Left lung (tissue), 10 donors: Measurements from ENCODE around the gene MAST4. TPM values are rescaled to one million over a fixed set of nuclear protein-coding genes. Genes with fewer than 3 reads are reported as not detected.
A peak's percentile ranks its signal among the peaks of the same experiment; 100 is the strongest.

Source experiments
- ATAC-seq: fragments of 200-7000 bp; cut with Tn5 transposase; one replicate; pipeline ENCODE4 v1.9.1; 2020; ENCODE audit warnings: moderate library complexity
- DNase-seq, 4 donors: peaks; one replicate each; pipeline ENCODE4 v3.0.0-alpha.2; 2013 to 2020
- H3K27ac ChIP-seq, 2 donors: fragments of 200-600 bp; sonication (generic) in 1 of 2; one replicate each; pipeline versions ENCODE4 v1.5.0 to v1.8.0; 2020 to 2021
- H3K27me3 ChIP-seq, 2 donors: fragments of 200-600 bp; sonication (generic) in 1 of 2; one replicate each; pipeline versions ENCODE4 v1.5.0 to v1.8.0; 2020 to 2021
- H3K36me3 ChIP-seq, 2 donors: fragments of 200-600 bp; sonication (generic) in 1 of 2; one replicate each; pipeline versions ENCODE4 v1.5.0 to v1.8.0; 2020 to 2021
- H3K4me1 ChIP-seq, 2 donors: fragments of 200-600 bp; one replicate each; pipeline ENCODE4 v1.8.0; 2021
- H3K4me3 ChIP-seq, 2 donors: fragments of 200-600 bp; sonication (generic) in 1 of 2; one replicate each; pipeline versions ENCODE4 v1.5.0 to v1.8.0; 2020 to 2021; ENCODE audit warnings: mild to moderate bottlenecking in 1 of 2
- H3K9me3 ChIP-seq, 2 donors: fragments of 200-600 bp; sonication (generic) in 1 of 2; one replicate each; pipeline versions ENCODE4 v1.5.0 to v1.8.0; 2020 to 2021
- intact Hi-C, 2 donors: fragments of 100-400 bp; cut with DNase I; formaldehyde crosslinking; loops; one replicate each; pipeline versions ENCODE4 v1.11.2 to v1.14.2; 2022
- polyA plus RNA-seq, 6 donors: library from polyadenylated mRNA; unstranded; fragments of 120-200 nt; gene quantifications; one replicate each; pipeline ENCODE4 v1.2.1, GENCODE V29; 2013; ENCODE audit not compliant: insufficient read length in 6 of 6
- total RNA-seq, 2 donors: library from RNA; stranded (reverse); fragmentation: NEBNext Ultra II Directional; extraction: Animal tissue kit (Norgen Biotek cat#: 25700); gene quantifications; one replicate each; pipeline ENCODE4 v1.2.1, GENCODE V29; 2021
- TF ChIP-seq, protein P1 (sequence below), 2 donors: fragments of 200-600 bp; sonication (generic) in 1 of 2; IDR thresholded peaks; one replicate each; pipeline versions ENCODE4 v1.5.0 to v1.8.0; 2021; ENCODE audit warnings: antibody characterized with exemption in 2 of 2
- donor health status: DM: no; HTN: yes; CAD: no.
- donor health status: DM: no; HTN: no; CAD: no.

Gene MAST4
- total and polyA plus RNA-seq, 8 donors: 47.7 to 57.6 (median 53.0) TPM

DNA sequence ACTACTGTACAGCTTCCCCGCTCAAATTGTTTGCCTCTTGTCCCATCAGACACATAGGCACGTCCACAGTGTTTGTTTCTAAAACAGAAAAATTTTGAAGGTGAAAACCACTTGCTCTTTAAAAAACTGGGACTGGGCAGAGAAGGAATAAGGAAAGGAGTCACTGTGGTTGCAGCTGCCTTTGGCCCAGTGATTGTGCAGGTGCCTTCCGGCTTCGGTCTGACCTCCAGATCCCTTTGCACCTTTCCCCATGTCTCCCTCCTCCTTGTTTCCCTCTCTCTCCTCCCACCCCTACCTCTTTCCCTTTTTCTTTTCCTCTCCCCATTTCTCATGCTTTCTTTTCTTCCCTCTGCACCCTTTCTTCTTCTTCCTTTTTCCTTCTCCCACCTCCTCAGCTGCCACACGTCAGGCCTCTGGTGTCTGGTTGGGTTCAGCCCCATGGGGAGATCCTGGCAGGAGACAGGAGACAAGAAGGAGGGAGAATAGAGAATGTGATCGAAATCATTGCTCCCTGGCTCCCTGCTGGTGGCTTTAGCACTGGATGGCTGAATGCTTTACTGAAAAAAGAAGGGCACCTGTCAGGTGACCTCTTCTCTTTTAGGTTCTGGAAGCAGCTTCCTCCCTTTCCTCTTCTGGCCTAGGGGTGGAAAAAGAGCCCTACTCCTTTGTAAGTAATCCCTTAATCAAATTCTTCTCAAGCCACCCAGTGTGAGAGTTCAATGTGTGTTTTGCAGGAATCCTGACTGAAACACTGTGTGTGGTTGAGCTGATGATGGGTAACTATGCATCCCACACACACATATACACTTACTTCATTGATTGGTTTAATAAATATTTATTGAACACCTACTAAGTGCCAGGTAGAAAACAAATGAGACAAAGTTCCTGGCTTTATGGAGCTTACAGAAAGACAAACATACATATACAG lies 267.3 kb downstream of the MAST4 start:
- TF ChIP-seq, protein P1, sequence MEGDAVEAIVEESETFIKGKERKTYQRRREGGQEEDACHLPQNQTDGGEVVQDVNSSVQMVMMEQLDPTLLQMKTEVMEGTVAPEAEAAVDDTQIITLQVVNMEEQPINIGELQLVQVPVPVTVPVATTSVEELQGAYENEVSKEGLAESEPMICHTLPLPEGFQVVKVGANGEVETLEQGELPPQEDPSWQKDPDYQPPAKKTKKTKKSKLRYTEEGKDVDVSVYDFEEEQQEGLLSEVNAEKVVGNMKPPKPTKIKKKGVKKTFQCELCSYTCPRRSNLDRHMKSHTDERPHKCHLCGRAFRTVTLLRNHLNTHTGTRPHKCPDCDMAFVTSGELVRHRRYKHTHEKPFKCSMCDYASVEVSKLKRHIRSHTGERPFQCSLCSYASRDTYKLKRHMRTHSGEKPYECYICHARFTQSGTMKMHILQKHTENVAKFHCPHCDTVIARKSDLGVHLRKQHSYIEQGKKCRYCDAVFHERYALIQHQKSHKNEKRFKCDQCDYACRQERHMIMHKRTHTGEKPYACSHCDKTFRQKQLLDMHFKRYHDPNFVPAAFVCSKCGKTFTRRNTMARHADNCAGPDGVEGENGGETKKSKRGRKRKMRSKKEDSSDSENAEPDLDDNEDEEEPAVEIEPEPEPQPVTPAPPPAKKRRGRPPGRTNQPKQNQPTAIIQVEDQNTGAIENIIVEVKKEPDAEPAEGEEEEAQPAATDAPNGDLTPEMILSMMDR (IDR thresholded peaks at IDR 0.05): no peak
- ATAC-seq (no peak), DNase-seq (no peak)
- no peak overlapping the region for H3K27ac ChIP-seq
- intact Hi-C loops: no loop called here
- H3K4me1 ChIP-seq: peaks cover 0 to 4% of the 10 kb centered on the region in 2 donors
- no peaks in the 10 kb centered on the region for H3K36me3 ChIP-seq
- H3K27me3 ChIP-seq: no peaks in the 10 kb centered on the region
- H3K4me3 ChIP-seq: no peak overlapping the region
- H3K9me3 ChIP-seq: no peaks in the 10 kb centered on the region

DNA sequence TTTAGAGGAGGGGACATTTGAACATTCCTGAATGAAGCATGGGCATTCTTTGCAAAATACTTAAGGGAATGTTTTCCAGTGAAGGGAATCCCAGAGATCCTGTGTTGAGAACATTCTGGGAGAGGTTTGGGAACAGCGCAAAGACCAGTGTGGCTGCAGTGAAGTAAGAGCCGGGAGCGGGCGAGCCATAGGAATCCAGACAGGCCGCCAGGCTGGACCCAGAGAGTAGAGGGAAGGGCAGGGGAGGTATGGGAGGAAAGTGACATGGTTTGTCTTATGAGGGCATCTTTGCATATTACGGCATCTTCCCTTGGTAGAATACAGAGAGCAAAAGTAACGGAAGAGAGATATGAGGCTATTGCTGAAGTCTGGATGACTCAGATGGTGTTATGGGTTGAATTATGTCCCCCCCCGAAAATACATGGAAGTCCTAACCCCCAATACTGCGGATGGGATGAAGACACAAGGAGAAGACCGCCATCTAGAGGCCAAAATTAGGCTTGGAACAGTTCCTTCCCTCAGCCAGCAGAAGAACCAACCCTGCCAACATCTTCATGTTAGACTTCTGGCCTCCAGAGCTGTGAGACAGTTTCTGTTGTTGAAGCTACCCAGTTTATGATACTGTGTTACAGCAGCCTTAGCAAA lies 268.2 kb downstream of the MAST4 start:
- H3K9me3 ChIP-seq: no peaks in the 10 kb centered on the region
- no peak overlapping the region for H3K4me3 ChIP-seq
- TF ChIP-seq, protein P1 (IDR thresholded peaks at IDR 0.05): peak in 1 of 2 donors; percentile 51
- ATAC-seq: no peak
- no peak overlapping the region for H3K27ac ChIP-seq
- DNase-seq: no peak
- intact Hi-C loops: no loop called here
- H3K36me3 ChIP-seq: no peaks in the 10 kb centered on the region
- peaks cover 0 to 4% of the 10 kb centered on the region in 2 donors for H3K4me1 ChIP-seq
- H3K27me3 ChIP-seq: no peaks in the 10 kb centered on the region

DNA sequence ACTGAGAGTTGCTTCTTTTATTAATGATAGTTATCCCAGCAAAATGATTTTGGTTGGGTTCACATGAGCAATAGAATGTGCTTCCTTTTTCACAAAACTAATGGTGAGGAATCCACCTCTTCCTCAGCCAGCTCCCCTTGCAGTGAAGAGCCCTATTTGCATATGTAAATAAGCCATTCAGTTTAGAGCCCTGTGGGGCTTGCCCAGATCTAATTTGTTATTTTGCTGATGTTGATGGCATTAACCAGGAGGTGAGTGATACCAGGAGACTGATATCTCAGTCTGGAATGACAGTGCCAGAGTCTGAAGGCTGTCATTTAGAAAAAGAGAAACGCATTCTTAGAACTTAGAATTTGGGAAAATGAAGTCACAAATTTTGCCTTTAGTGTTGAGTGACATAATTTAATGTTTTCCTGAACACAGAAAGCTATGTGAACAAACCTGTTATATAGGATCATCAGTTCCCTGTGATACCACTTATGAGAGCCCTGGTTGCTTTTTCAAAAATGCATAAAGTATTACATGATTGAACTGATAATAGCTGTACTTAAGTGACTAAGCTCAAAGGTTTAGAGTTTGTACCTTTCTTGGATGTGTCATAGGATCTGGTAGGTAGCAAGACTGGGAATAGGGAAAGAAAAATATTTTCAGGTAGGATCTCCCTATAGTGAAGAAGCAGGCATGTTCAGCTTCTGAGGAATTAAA lies 271.6 kb downstream of the MAST4 start:
- no peak overlapping the region for H3K27ac ChIP-seq
- no peak for DNase-seq
- H3K27me3 ChIP-seq: no peaks in the 10 kb centered on the region
- peak; percentile 22 for ATAC-seq
- no peaks in the 10 kb centered on the region for H3K9me3 ChIP-seq
- H3K4me1 ChIP-seq: no peaks in the 10 kb centered on the region
- H3K4me3 ChIP-seq: no peak overlapping the region
- TF ChIP-seq, protein P1 (IDR thresholded peaks at IDR 0.05): no peak
- no peaks in the 10 kb centered on the region for H3K36me3 ChIP-seq
- intact Hi-C loops: no loop called here

DNA sequence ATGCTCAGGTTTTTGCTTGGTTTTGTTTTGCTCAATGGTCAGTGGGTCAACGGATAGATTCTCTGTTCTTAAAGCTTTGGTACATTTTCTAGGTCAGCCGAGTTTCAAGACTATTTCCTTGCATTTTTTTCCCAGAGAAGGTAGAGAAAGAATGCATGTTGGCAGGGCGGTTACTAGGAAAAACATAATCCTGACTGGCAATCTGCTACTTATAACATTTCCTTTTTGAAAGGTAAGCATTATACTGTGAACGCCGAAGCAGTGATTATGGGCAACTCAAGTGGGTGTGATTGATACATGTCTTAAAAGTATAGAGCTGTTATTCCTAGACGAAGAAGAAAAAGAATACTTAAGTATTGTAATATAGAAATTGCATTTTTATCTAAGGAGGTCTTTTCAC lies 273.2 kb downstream of the MAST4 start:
- Histone ChIP-seq H3K27ac (no peak overlapping the region), H3K4me3 (no peak overlapping the region), H3K36me3 (no peaks in the 10 kb centered on the region), H3K9me3 (no peaks in the 10 kb centered on the region), H3K27me3 (no peaks in the 10 kb centered on the region), H3K4me1 (no peaks in the 10 kb centered on the region)
- intact Hi-C loops: no loop called here
- ATAC-seq: no peak
- TF ChIP-seq, protein P1 (IDR thresholded peaks at IDR 0.05): no peak
- no peak for DNase-seq

DNA sequence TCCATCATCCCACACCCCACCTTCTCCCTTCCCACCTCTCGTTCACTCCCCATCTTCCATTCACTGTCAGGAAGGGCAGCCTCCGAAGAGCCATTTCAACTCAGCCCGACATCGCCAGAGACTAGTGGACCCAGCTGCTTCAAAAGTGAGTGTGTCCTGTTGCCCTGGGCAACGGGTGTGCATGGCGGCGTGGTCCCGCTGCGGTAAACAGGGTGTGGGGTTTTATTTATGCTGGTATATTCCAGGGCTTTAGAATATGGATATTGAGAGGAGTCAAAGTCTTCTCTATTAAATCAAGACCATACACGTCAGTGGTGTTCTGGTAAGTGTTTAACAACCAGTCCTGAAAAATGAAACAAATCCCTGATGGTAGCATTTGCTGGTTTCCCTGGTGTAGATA lies 274.5 kb downstream of the MAST4 start:
- Histone ChIP-seq H3K4me1 (peaks cover 0 to 11% of the 10 kb centered on the region in 2 donors), H3K9me3 (no peaks in the 10 kb centered on the region), H3K36me3 (no peaks in the 10 kb centered on the region), H3K4me3 (no peak overlapping the region), H3K27me3 (no peaks in the 10 kb centered on the region), H3K27ac (no peak overlapping the region)
- intact Hi-C loops: no loop called here
- DNase-seq: no peak
- TF ChIP-seq, protein P1 (IDR thresholded peaks at IDR 0.05): no peak
- no peak for ATAC-seq
